HG03196 (cell line): ENCODE results near the gene MYOF.
"Not testable (repeated sequence)": the region's sequence is repeated elsewhere in the genome, so short reads cannot be mapped to it uniquely, and the experiment has no call there.

Experiments
- ATAC-seq: cut with Tn5 transposase; IDR thresholded peaks from one replicate; pipeline ENCODE4 v1.9.1; 2021; ENCODE audit not compliant: unreplicated experiment

The MYOF gene

DNA sequence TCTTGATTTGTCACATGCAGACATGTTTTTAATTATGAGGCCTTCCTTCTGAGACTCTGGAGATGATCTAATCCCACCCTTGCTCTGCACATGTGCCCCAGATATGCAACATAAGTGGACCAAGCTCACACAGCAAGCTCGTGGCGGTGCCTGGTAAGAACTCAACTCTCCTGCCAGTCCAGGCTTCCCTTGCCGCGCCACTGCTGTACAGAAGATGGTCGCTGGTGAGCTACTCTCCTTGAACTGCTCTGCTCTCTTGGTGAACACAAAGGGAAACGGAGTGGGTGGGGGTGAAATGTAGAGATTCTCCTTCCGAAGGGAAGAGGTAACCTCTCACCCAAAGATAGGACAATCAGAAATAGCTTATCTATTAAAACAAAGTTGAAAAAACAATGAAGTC is 25.7 kb downstream of the MYOF start:
- no peak for ATAC-seq

DNA sequence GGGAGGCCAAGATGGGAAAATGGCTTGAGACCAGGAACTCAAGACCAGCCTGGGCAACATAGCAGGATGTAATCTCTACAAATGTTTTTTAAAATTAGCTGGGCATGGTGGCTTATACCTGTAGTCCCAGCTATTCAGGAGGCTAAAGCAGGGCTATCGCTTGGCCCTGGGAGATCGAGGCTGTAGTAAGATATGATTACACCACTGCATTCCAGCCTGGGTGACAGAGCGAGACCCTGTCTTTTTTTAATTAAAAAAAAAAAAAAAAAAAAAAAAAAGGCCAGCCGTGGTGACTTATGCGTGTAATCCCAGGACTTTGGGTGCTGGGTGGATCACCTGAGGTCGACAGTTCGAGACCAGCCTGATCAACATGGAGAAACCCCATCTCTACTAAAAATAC is 27.4 kb downstream of the MYOF start:
- ATAC-seq, result no peak

DNA sequence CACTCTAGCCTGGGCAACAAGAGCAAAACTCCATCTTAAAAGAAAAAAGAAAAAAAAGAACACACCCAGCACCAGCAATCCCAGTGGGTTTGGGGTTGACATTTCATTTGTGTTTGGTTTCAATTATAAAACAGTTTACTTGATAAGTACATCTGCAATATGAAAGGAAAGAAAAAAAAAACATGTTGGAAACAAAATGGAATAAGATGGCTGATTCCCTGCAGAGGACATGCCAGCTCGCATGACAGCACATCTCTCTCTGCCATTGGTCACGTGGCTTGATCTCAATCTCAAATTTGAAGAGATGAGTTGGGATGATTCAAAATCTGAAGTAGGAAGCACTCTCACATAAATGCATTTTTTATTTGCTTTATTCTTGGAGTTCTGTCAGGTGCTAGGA is 28.0 kb downstream of the MYOF start:
- no peak for ATAC-seq

DNA sequence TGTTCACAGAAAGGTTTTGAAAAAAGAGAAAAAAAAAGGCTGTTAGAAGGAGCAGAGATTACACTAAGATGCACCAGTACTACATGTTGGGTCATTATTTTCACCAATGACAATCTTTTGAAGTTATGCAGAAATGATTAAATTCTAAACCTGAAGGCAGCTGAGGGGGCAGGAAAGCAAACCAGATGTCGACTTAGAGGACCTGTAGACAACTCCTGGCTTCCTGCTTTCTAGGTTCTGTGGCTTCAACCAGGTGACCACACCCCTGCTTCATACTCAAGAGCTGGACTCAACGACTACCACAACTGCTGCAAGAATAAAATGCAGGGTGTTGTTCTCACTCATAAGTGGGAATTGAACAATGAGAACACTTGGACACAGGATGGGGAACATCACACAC is 30.0 kb downstream of the MYOF start:
- ATAC-seq, result no peak

GRCh38 chr10:93451244-93451947 is 30.7 kb downstream of the MYOF start:
- no peak for ATAC-seq

DNA sequence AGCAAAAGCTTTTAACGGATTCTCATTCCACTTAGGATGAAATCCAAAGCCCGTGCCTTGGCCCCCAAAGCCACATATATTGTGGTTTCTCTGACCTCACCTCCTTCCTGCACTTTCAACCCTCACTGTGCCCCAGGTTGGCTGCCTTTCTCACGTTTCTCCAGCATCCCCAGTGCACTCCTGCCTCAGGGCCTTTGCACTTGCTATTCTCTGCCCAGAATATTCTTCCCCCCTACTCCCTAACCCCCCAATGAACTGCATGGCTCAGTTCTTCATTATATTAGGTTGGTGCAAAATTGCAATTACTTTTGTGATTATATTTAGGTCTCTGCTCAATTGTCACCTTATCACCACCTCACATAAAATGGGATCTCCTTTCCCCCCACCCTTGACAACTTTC is 34.2 kb downstream of the MYOF start:
- no peak for ATAC-seq

DNA sequence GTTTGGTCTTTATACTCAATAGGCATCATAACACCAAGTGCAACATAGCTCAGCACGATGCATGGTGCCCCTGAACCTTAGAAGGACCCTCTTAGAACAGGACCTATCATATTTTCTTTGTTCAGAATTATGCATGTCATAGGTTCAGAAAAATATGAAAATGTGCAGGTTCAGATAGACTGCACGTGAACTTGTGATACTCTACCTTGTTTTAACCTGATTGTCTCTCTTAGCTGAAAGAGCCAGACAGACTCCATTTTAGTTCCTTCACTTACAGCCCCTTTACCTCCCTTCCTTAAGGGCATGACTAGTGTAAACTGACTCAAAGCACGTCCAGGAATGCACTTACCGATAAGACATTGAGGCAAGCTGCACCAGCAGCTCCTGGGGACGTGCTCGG is 35.1 kb downstream of the MYOF start:
- no peak for ATAC-seq

GRCh38 chr10:93445978-93446720 is 36.0 kb downstream of the MYOF start:
- ATAC-seq, result no peak

- ATAC-seq, result no peak
Observed at GRCh38 chr10:93445097-93445960, 36.8 kb downstream of the MYOF start.

GRCh38 chr10:93443481-93443880 is 38.7 kb downstream of the MYOF start:
- ATAC-seq, result no peak

GRCh38 chr10:93442721-93443120 is 39.4 kb downstream of the MYOF start:
- ATAC-seq, result not testable (repeated sequence)

DNA sequence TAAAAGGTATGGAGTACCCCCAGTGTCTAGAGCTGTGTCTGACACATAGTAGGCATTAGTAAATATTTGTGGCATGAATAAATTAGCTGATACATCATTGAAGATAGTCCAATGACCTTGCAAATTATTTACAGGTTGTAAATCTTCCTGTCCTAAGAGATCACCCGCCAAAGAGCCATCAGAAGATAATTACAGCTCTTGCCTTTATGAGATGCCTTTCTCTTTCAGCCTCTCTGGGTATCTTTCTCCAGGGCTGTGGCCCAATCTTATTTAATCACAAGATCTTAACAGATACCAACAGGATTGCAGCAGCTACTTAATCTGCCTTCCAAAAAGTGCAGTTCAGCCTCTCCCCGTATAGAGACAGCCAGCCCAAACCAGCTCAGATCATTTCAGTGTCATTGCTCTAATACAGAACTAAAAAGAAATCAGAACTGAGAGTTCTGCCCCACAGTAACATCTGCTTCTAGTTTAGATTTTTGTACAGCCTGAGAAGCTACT is 41.5 kb downstream of the MYOF start:
- ATAC-seq, result no peak

DNA sequence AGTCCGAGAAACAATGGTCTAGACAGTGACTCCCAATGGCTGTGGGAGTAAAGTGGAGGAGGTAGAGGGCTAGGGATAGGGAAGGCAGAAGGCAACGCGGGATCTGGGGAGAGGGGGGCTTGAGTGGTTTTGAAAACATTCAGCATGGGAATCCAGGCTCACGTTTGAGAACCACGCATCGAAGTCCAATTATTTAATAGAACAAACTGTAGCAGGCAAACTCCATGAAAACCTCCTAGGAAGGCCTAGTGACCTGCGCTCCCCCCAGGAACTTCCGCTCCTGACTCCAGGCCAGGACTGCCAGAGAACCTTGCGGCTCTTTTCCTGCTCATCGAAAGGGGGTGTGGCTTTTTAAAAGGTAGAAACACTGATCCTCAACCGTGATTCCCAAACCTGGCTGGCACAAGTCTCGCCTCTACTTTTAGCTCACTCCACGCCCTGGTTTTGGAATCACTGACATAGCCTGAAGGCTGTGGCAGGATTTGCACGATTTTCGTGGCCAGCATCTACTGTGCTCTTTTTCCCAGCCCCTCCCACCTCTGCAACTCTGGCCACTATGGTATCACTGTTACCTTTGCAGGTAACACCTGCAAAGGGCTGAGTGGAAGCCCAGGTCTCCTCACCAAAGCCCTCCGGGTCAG is 43.4 kb downstream of the MYOF start:
- ATAC-seq, result no peak

DNA sequence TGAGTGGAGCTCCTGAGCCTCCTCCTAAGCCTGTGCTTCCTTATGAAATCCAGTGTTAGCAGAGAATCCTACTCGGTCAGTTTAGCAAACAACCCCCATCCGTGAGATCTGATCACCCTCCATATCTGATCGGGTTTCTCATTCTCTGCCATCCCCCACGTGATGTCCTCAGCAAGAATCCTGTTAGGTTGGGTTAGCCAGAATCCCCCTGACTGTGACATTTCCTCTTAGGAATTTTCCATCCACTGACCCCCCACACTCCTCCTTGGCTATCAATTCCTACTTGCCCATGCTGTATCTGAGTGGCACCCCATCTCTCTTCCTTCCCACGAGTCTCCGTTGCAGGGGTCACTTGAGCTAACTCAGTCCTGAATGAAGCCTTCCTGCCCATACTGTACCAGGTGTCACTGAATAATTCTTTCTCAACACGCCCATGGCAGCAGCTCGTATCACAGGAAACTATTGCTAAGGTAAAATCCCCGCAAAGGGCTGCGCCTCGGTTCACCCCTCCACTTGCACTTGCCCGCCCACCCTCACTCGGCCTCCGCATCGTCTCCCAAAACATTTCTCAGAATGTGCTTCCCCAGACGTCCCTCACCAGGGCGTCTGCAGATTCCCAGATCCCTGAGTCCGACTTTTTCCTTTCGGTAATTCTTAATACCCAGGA is 44.1 kb downstream of the MYOF start:
- no peak for ATAC-seq

GRCh38 chr10:93437086-93437945 is 44.8 kb downstream of the MYOF start:
- no peak for ATAC-seq

GRCh38 chr10:93436591-93437085 is 45.5 kb downstream of the MYOF start:
- ATAC-seq, result no peak

GRCh38 chr10:93435621-93436397 is 46.3 kb downstream of the MYOF start:
- no peak for ATAC-seq

GRCh38 chr10:93434991-93435491 is 47.1 kb downstream of the MYOF start:
- no peak for ATAC-seq
